ENCODE data around the gene ZNF331. TPM values are rescaled to one million over a fixed set of nuclear protein-coding genes. Genes with fewer than 3 reads are reported as not detected.

ZNF331 gene
- total and polyA plus RNA-seq, 2 experiments from 2014 or later, result 11.0 to 22.1 TPM

Other genes starting within 250 kb of the ZNF331 start
- gene ZNF845, start 204.4 kb upstream of the ZNF331 start, total RNA-seq, result 4.5 TPM in 2 replicates
- gene ZNF845, start 204.4 kb upstream of the ZNF331 start, polyA plus RNA-seq, result 3.1 and 4.4 TPM in 2 replicates
- gene ZNF525, start 172.4 kb upstream of the ZNF331 start, total RNA-seq, result 3.2 and 7.1 TPM in 2 replicates
- 3.3 and 3.9 TPM in 2 replicates for gene ZNF525, start 172.4 kb upstream of the ZNF331 start, polyA plus RNA-seq
- gene ZNF765, start 143.0 kb upstream of the ZNF331 start, total RNA-seq, result 12.3 and 25.1 TPM in 2 replicates
- gene ZNF765, start 143.0 kb upstream of the ZNF331 start, polyA plus RNA-seq, result 6.4 and 14.1 TPM in 2 replicates
- 9.4 and 11.3 TPM in 2 replicates for gene ZNF761, start 106.2 kb upstream of the ZNF331 start, total RNA-seq
- gene ZNF761, start 106.2 kb upstream of the ZNF331 start, polyA plus RNA-seq, result 11.7 and 14.3 TPM in 2 replicates
- gene ZNF813, start 70.4 kb upstream of the ZNF331 start, total RNA-seq, result 1.9 and 3.5 TPM in 2 replicates
- 2.7 and 3.3 TPM in 2 replicates for gene ZNF813, start 70.4 kb upstream of the ZNF331 start, polyA plus RNA-seq
- not detected in 2 replicates for gene DPRX, start 93.9 kb downstream of the ZNF331 start, total RNA-seq
- gene DPRX, start 93.9 kb downstream of the ZNF331 start, polyA plus RNA-seq, result not detected in 2 replicates